MCF 10A (cell line): Measurements from ENCODE around the gene PAX2. TPM values are rescaled to one million over a fixed set of nuclear protein-coding genes. Genes with fewer than 3 reads are reported as not detected.

Source experiments
- BruUV-seq: library from RNA; stranded (reverse); fragments of 400-500 nt; replicated peaks from 2 replicates; lab custom pipeline; 2021; lab: Mats Ljungman, UMichigan
- CTCF ChIA-PET: fragments of 300-600 bp; sonication (Branson Sonifier 250); formaldehyde crosslinking; extraction: SDS; loops from one replicate; lab custom pipeline; 2021; ENCODE audit warnings: antibody characterized with exemption, inconsistent platforms; lab: Yijun Ruan, JAX
- POLR2A ChIA-PET: fragments of 300-600, 350-650 bp; sonication (Branson Sonifier 250); formaldehyde crosslinking; extraction: SDS; loops from one replicate; lab custom pipeline; 2020; ENCODE audit warnings: antibody characterized with exemption, inconsistent platforms; lab: Yijun Ruan, JAX
- DNase-seq: peaks from one replicate; pipeline ENCODE4 v3.0.0-alpha.2; 2018; ENCODE audit not compliant: unreplicated experiment
- H3K27ac Mint-ChIP-seq: one replicate; pipeline ENCODE4 v1.8.0; 2022; ENCODE audit warnings: mild to moderate bottlenecking, low read depth, mixed read lengths; ENCODE audit not compliant: unreplicated experiment
- H3K27me3 Mint-ChIP-seq: one replicate; pipeline ENCODE4 v1.8.0; 2022; ENCODE audit warnings: mixed read lengths; ENCODE audit not compliant: insufficient read depth, unreplicated experiment
- H3K36me3 Mint-ChIP-seq: one replicate; pipeline ENCODE4 v1.8.0; 2022; ENCODE audit warnings: mild to moderate bottlenecking, moderate library complexity, mixed read lengths; ENCODE audit not compliant: insufficient read depth, unreplicated experiment
- H3K4me1 Mint-ChIP-seq: one replicate; pipeline ENCODE4 v1.8.0; 2022; ENCODE audit warnings: mixed read lengths; ENCODE audit not compliant: insufficient read depth, unreplicated experiment
- H3K4me3 Mint-ChIP-seq: one replicate; pipeline ENCODE4 v1.8.0; 2022; ENCODE audit warnings: mild to moderate bottlenecking, moderate library complexity, mixed read lengths; ENCODE audit not compliant: unreplicated experiment
- H3K9me3 Mint-ChIP-seq: one replicate; pipeline ENCODE4 v1.8.0; 2022; ENCODE audit warnings: mixed read lengths; ENCODE audit not compliant: unreplicated experiment
- intact Hi-C: fragments of 100-400 bp; cut with micrococcal nuclease; formaldehyde crosslinking; loops from 2 replicates; pipeline ENCODE4 v1.14.1; 2022
- total RNA-seq: library from RNA; stranded (reverse); gene quantifications from 2 replicates; pipeline ENCODE4 v1.2.3, GENCODE V29; 2022
- TF ChIP-seq, protein P1 (sequence below): fragments of 200-600 bp; IDR thresholded peaks from one replicate; pipeline ENCODE4 v1.8.0; 2022; ENCODE audit warnings: antibody characterized with exemption, mild to moderate bottlenecking; ENCODE audit not compliant: unreplicated experiment

Gene PAX2
- total RNA-seq, 1 experiment from 2014 or later, result not detected

DNA sequence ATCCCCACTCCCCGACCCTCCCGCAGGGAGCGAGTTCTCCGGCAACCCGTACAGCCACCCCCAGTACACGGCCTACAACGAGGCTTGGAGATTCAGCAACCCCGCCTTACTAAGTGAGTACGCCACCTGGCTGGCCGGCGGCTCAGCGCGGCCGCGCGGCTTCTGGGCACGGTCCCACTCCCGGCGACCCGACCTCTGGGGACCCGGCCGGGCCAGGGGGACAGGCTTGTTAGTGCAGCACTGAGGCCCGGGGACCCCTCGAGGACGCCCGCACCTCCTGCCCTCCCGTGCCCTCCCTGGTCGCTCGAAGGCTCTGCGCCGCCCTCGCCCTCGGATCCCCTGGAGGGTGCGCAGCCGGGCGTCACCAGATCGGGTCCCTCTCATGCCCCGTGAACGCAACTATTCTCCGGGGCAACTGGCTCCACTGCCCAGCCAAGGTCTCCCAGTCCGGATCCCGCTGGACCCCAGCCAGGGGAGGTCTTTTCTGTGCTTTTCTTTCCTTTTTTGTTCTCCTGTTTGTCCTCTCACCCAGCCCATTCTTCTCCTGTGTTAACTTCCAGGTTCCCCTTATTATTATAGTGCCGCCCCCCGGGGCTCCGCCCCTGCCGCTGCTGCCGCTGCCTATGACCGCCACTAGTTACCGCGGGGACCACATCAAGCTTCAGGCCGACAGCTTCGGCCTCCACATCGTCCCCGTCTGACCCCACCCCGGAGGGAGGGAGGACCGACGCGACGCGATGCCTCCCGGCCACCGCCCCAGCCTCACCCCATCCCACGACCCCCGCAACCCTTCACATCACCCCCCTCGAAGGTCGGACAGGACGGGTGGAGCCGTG lies 81.8 kb downstream of the PAX2 start:
- H3K36me3 Mint-ChIP-seq, result no peaks in the 10 kb centered on the region
- DNase-seq, result no peak
- TF ChIP-seq, protein P1, sequence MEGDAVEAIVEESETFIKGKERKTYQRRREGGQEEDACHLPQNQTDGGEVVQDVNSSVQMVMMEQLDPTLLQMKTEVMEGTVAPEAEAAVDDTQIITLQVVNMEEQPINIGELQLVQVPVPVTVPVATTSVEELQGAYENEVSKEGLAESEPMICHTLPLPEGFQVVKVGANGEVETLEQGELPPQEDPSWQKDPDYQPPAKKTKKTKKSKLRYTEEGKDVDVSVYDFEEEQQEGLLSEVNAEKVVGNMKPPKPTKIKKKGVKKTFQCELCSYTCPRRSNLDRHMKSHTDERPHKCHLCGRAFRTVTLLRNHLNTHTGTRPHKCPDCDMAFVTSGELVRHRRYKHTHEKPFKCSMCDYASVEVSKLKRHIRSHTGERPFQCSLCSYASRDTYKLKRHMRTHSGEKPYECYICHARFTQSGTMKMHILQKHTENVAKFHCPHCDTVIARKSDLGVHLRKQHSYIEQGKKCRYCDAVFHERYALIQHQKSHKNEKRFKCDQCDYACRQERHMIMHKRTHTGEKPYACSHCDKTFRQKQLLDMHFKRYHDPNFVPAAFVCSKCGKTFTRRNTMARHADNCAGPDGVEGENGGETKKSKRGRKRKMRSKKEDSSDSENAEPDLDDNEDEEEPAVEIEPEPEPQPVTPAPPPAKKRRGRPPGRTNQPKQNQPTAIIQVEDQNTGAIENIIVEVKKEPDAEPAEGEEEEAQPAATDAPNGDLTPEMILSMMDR, result no peak
- ChIA-PET CTCF (interaction anchor here (0.6 kb wide), 1 partner anchor 69 kb away, joined by 4 read pairs; no protein-coding TSS in a partner anchor), POLR2A (no interaction called here)
- peak overlapping the region; percentile 53 for H3K4me3 Mint-ChIP-seq
- intact Hi-C loops, result no loop called here
- H3K9me3 Mint-ChIP-seq, result no peaks in the 10 kb centered on the region
- no TSS peak for BruUV-seq
- H3K27me3 Mint-ChIP-seq, result peaks cover 40% of the 10 kb centered on the region
- peaks cover 13% of the 10 kb centered on the region for H3K4me1 Mint-ChIP-seq
- no peak overlapping the region for H3K27ac Mint-ChIP-seq

DNA sequence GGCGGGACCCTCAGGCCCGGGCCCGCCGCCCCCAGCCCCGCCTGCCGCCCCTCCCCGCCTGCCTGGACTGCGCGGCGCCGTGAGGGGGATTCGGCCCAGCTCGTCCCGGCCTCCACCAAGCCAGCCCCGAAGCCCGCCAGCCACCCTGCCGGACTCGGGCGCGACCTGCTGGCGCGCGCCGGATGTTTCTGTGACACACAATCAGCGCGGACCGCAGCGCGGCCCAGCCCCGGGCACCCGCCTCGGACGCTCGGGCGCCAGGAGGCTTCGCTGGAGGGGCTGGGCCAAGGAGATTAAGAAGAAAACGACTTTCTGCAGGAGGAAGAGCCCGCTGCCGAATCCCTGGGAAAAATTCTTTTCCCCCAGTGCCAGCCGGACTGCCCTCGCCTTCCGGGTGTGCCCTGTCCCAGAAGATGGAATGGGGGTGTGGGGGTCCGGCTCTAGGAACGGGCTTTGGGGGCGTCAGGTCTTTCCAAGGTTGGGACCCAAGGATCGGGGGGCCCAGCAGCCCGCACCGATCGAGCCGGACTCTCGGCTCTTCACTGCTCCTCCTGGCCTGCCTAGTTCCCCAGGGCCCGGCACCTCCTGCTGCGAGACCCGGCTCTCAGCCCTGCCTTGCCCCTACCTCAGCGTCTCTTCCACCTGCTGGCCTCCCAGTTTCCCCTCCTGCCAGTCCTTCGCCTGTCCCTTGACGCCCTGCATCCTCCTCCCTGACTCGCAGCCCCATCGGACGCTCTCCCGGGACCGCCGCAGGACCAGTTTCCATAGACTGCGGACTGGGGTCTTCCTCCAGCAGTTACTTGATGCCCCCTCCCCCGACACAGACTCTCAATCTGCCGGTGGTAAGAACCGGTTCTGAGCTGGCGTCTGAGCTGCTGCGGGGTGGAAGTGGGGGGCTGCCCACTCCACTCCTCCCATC lies 82.7 kb downstream of the PAX2 start:
- POLR2A ChIA-PET, result no interaction called here

DNA sequence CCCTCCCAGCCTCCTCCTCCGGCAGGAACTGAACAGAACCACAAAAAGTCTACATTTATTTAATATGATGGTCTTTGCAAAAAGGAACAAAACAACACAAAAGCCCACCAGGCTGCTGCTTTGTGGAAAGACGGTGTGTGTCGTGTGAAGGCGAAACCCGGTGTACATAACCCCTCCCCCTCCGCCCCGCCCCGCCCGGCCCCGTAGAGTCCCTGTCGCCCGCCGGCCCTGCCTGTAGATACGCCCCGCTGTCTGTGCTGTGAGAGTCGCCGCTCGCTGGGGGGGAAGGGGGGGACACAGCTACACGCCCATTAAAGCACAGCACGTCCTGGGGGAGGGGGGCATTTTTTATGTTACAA lies 83.3 kb downstream of the PAX2 start:
- H3K27me3 Mint-ChIP-seq, result peaks cover 25% of the 10 kb centered on the region
- CTCF ChIA-PET, result interaction anchor here (0.7 to 0.9 kb wide), 2 partner anchors 74 to 85 kb away, joined by 3 read pairs; no protein-coding TSS in a partner anchor
- BruUV-seq, result no TSS peak

More for the DNA sequence above, 82.7 kb downstream of the PAX2 start:
- CTCF ChIA-PET, result interaction anchor here (0.7 to 0.9 kb wide), 2 partner anchors 73 to 84 kb away, joined by 3 read pairs; no protein-coding TSS in a partner anchor
- TF ChIP-seq, protein P1, result no peak
- Mint-ChIP-seq H3K27ac (no peak overlapping the region), H3K27me3 (peaks cover 31% of the 10 kb centered on the region), H3K4me1 (peaks cover 13% of the 10 kb centered on the region), H3K9me3 (no peaks in the 10 kb centered on the region), H3K4me3 (peak overlapping the region; percentile 70), H3K36me3 (no peaks in the 10 kb centered on the region)
- BruUV-seq, result no TSS peak
- DNase-seq, result peak; percentile 9
- intact Hi-C loops, result no loop called here

More for the DNA sequence above, 83.3 kb downstream of the PAX2 start:
- Mint-ChIP-seq H3K4me3 (peak overlapping the region; percentile 70), H3K9me3 (no peaks in the 10 kb centered on the region), H3K27ac (no peak overlapping the region), H3K4me1 (peaks cover 13% of the 10 kb centered on the region), H3K36me3 (no peaks in the 10 kb centered on the region)
- intact Hi-C loops, result no loop called here
- TF ChIP-seq, protein P1, result no peak
- no peak for DNase-seq
- POLR2A ChIA-PET, result no interaction called here
